Bronchial epithelial cell (primary cell): Measurements from ENCODE around the gene ARHGEF38. TPM values are rescaled to one million over a fixed set of nuclear protein-coding genes. Genes with fewer than 3 reads are reported as not detected.
A peak's percentile ranks its signal among the peaks of the same experiment; 100 is the strongest.

ENCODE experiments used
- DNase-seq: peaks from one replicate; pipeline ENCODE4 v3.0.0-alpha.2; 2010; ENCODE audit warnings: low read depth
- FAIRE-seq: peaks from 2 replicates; lab custom pipeline; 2011; peaks lifted over from hg19 to GRCh38; lab: Jason Lieb, UNC
- H3K27me3 ChIP-seq: 2 replicates; pipeline ENCODE4 v1.5.1; 2011; ENCODE audit warnings: low read length; ENCODE audit not compliant: control insufficient read depth, insufficient read depth
- H3K36me3 ChIP-seq: 2 replicates; pipeline ENCODE4 v1.5.1; 2011; ENCODE audit warnings: low read length; ENCODE audit not compliant: control insufficient read depth, insufficient read depth
- H3K4me3 ChIP-seq: 2 replicates; pipeline ENCODE4 v1.5.1; 2011; ENCODE audit warnings: mild to moderate bottlenecking, low read depth, low read length, control low read depth
- CTCF ChIP-seq: IDR thresholded peaks from 2 replicates; pipeline ENCODE4 v1.5.1; 2011; ENCODE audit warnings: mild to moderate bottlenecking, moderate library complexity, low read length, control low read depth, inconsistent platforms; ENCODE audit not compliant: insufficient read depth, severe bottlenecking
- total RNA-seq: library from RNA; depleted of rRNA; stranded (reverse); fragments of >200 nt; gene quantifications from 2 replicates; pipeline ENCODE4 v1.2.1, GENCODE V29; 2014

Gene ARHGEF38
- total RNA-seq, 1 donor from 2014 or later, result not detected

DNA sequence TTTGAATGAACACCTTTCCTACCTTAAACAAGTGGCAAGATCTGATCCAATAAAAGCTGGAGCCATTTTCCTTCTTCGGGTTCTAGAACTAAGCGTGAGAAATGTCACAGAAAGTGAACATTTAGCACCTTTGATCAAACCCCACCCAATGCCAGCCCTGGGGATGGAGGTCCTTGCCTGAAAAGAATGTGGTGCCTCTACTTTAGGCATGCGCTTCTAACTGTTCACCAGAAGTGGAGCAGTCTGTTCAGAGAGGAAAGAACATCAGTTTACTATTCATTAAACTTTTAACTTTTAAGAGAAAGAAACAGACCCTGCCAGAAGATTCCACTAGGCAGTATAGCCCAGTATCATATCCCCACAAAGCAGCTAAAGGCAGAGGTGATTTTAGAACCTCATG lies 80.2 kb downstream of the ARHGEF38 start:
- H3K27me3 ChIP-seq, result no peaks in the 10 kb centered on the region
- no peaks in the 10 kb centered on the region for H3K36me3 ChIP-seq
- FAIRE-seq (no peak), DNase-seq (no peak)
- no peak for TF ChIP-seq CTCF
- H3K4me3 ChIP-seq, result no peak overlapping the region

DNA sequence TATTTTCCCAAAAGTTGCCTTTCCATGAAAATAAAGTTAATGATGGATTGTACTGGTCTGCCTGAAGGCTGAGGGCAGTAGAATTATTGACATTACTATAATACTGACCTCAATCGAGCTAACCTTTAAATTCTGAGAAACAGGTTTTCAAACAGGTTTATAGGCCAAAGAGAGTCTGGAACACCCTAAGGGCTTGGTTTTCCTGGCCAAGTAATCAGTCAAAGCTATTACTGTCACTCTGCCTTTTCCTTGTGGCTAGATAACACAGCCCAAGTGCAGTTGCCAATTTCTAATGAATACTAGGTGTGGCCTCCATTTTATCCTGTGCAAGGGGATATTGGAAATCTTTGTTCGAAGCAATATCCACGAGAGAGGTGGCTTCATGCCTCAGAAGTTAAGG lies 80.8 kb downstream of the ARHGEF38 start:
- FAIRE-seq (no peak), DNase-seq (peak; percentile 77)
- Histone ChIP-seq H3K27me3 (no peaks in the 10 kb centered on the region), H3K36me3 (no peaks in the 10 kb centered on the region), H3K4me3 (no peak overlapping the region)
- TF ChIP-seq CTCF, result no peak

DNA sequence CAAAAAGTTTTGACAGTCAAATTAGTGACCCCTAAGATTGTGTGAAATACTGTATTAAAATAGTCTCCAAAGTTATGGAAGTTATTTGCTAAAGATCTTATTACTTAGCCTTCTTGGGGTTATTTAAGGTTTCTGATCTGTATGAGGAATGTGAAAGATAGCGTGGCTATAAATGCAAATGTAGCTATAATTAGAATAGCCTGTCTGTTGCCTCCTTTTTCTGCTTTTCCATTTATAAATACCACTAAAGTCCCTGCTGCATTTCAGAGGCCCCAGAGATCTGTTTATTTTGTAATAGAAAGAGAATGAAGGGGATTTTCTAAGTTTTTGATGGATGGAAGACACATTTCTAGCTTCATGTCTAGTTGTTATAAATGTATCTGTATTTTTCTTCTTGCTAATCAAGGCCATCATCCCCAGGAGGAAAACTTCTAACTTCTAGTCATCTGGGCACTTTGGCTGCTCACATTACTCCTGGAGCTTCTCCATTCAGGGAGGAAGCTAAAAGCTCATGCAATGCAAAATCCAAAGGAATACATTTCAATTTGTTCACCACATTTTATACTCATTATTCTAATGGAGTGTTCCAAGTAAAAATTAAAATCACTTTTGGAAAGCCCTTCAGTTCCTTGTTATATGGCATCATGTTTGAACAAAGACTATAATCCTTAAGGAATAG lies 82.1 kb downstream of the ARHGEF38 start:
- FAIRE-seq, result no peak

GRCh38 chr4:105637408-105638176 lies 85.2 kb downstream of the ARHGEF38 start:
- no peaks in the 10 kb centered on the region for H3K27me3 ChIP-seq
- no peaks in the 10 kb centered on the region for H3K36me3 ChIP-seq
- no peak overlapping the region for H3K4me3 ChIP-seq
- no peak for FAIRE-seq
- no peak for TF ChIP-seq CTCF
- DNase-seq, result peak; percentile 26

More for the DNA sequence above, 82.1 kb downstream of the ARHGEF38 start:
- H3K36me3 ChIP-seq, result no peaks in the 10 kb centered on the region
- H3K27me3 ChIP-seq, result no peaks in the 10 kb centered on the region
- TF ChIP-seq CTCF, result no peak
- no peak overlapping the region for H3K4me3 ChIP-seq
- no peak for DNase-seq

- FAIRE-seq (no peak), DNase-seq (peak; percentile 56)
- TF ChIP-seq CTCF, result no peak
- Histone ChIP-seq H3K27me3 (no peaks in the 10 kb centered on the region), H3K4me3 (no peak overlapping the region), H3K36me3 (no peaks in the 10 kb centered on the region)
These were observed 89.4 kb downstream of the ARHGEF38 start for GRCh38 chr4:105641845-105642244.

GRCh38 chr4:105644257-105644656 lies 91.8 kb downstream of the ARHGEF38 start:
- peak; percentile 86 for DNase-seq
- no peak for FAIRE-seq
- no peak overlapping the region for H3K4me3 ChIP-seq
- TF ChIP-seq CTCF, result no peak
- no peaks in the 10 kb centered on the region for H3K27me3 ChIP-seq
- H3K36me3 ChIP-seq, result no peaks in the 10 kb centered on the region
